HUDEP-2 (cell line): ENCODE results near the gene DUSP16.
"Not testable (repeated sequence)": the region's sequence is repeated elsewhere in the genome, so short reads cannot be mapped to it uniquely, and the experiment has no call there.

Experiments
- DNase-seq, 76 experiments: peaks; one replicate each; lab custom pipeline; 2025; ENCODE audit not compliant: unreplicated experiment in 76 of 76; lab: John Stamatoyannopoulos, UW

DUSP16 gene

DNA sequence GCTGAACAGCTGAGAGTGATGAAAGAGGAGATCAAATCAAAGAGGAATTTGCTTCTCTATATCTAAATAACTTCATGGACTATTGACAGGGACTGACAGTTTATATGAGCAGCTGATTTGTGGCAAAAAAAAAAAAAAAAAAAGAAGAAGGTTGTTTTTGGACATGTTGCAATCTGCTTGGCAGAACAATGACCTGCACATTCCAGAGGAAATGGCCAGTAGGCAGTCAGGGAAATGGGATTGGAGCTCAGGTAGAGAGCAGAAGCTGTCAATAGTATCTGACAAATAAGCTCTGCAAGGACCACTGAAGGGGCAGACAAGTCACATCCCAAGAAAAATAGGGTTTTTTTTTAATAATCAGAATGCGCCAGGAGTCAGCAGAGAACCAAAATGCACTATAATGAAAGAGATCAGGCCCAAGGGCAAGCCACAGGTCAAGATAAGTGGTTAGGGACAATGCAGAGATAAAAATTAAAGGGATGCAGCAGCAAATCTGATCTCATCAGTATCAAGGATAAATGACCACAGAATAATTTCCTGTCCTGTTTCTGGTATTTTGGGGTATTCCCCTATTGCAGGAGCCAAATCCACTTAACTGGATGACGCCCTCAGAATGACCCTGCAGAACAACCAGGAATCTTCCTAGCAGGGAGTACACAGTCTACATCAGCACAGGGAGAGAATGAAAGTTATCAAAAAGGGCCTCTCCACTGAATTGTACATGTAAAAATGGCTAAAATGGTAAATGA is 22.6 kb upstream of the DUSP16 start:
- no peak for DNase-seq

DNA sequence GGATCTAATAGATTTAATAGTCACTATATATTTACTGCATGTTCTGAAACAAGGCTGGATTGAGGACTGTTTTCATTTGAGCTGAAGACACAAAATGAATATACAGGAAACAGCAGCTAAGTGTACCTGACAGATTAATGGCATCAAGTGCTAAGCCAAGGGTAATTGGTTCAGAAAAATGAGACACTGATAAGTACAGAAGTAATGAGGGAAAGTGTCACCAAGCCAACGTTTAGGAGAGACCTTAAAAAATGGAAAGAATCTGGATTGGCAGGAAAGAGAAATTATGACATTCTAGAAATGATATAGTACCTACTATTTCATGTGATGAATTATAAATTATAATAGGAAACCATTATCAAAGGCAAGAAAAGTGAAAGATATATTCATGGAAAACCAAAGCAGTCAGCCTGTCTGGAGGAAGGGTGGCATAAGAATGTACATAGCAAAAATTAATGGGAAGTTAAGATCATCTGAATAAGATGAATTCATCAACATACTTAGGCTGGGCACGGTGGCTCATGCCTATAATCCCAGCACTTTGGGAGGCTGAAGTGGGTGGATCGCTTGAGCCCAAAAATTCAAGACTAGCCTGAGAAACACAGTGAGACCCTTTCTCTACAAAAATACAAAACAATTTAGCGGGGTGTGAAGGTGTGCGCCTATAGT is 21.0 kb upstream of the DUSP16 start:
- DNase-seq: no peak

DNA sequence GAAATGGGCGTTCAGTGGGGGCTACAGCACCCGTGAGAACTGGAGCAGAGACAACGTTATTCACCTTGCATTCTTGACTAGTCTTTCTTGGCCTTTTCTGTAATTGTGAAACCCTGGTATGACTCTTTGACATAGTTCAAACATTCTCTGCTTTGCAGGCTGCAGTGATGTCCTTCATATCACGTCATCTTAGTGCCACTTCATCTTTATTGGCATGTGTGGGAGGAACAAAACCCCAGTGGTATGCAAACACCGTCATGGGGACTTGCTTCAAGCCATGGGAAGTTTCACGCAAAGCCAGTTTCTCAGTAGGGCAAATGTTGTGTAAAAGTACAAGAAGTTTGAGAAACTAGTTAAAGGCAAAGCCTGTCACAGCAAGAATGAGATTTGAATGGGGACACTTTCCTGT is 20.2 kb upstream of the DUSP16 start:
- DNase-seq: no peak

DNA sequence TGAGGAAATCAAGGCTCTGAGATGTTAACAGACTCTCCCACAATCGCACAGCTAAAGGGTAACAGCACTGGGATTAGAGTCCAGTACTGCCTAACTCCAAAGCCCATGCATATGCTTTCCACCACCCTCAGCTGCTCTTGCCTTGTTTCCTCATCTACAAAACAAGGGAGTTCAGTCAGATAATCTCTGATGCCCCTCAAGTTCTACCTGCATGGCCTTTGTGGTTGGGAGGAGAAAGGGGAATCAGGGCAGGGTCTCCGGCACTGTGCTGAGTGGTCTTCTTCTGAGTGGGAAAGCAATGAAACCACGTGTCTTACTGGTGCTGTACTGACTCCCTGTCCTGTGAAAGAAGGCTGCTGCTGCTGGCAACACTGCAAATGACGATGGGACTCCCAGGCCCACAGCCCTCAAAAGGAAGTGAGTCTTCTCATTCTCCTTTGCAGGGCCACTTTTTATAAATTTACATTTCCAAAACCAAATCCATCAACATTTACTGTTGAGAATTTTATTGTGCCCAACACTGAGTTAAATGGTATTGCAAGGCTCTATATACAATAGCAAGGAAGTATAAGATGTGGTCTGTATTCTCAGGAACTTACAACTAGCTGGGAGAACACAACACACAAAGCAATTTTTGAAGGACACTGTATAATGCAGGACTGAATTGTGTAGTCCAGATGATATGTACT is 19.7 kb upstream of the DUSP16 start:
- DNase-seq: no peak

DNA sequence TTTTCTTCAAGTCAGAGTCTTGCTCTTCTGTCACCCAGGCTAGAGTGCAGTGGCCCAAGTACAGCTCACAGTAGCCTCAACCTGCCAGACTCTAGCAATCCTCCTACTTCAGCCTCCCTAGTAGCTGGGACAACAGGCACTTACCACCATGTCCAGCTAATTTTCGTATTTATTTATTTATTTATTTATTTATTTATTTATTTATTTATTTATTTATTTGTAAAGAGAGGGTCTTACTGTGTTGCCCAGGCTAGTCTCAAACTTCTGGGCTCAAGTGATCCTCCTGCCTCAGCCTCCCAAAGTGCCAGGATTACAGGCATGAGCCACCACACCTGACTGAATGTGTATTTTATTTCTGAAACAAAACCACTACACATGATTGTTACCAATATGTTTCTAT is 18.1 kb upstream of the DUSP16 start:
- not testable (repeated sequence) for DNase-seq

DNA sequence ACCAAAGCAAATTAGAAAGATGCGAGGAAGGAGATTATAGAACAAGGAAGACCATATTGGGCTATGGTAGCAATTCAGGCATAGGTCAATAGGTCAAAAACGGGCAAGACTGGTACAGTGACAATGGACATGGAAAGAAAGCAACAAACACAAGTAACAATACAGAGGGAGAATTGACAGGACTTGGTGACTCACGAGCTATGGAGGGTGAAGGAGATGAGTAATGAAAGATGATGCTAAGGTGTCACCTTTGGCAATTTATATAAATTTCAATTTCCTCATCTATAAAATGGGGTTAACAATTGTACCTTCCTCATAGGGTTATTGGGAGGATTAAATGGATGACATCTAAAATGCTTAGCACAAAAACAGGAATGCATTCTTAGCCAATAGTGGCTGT is 15.1 kb upstream of the DUSP16 start:
- no peak for DNase-seq

DNA sequence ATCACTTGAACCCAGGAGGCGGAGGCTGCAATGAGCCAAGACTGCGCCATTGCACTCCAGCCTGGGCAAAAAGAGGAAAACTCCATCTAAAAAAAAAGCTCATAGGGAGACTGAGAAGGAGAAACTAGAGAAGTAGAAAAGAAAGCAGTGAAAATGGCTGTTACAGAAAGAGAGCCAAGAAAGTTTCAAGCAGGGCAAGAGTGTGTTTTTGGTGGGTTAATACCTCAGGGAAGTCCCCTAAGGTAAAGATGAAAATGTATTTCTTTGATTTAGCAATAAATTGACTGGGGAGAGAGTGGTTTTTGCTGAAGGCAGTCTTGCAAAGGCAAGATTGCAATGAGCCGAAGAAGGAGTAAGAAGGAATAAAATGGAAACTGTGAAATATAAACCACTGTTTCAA is 10.0 kb upstream of the DUSP16 start:
- DNase-seq: no peak

DNA sequence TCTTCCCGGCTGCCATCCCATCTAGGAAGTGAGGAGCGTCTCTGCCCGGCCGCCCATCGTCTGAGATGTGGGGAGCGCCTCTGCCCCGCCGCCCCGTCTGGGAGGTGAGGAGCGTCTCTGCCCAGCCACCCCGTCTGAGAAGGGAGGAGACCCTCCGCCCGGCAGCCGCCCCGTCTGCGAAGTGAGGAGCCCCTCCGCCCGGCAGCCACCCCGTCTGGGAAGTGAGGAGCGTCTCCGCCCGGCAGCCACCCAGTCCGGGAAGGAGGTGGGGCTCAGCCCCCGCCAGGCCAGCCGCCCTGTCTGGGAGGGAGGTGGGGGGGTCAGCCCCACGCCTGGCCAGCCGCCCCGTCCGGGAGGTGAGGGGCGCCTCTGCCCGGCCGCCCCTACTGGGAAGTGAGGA is 3.3 kb upstream of the DUSP16 start:
- DNase-seq: not testable (repeated sequence)

DNA sequence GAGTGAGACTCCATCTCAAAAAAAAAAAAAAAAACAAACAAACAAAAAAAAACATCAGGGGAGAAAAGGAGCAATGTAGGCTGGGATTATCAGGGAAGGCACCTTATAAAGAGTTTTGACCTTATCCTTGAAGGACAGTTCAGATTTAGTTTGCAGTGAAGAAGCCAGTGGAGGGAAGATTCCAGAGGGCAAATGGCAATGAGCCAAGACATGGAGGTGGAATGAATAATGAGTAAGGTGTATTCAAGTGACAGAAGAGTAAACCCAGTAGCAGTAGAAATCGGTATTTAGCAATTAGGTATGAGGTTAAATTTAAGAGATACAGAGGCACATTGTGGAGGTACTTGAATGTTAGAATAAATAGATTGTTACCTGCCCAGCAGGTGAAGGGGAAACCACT is 2.2 kb upstream of the DUSP16 start:
- DNase-seq: no peak

DNA sequence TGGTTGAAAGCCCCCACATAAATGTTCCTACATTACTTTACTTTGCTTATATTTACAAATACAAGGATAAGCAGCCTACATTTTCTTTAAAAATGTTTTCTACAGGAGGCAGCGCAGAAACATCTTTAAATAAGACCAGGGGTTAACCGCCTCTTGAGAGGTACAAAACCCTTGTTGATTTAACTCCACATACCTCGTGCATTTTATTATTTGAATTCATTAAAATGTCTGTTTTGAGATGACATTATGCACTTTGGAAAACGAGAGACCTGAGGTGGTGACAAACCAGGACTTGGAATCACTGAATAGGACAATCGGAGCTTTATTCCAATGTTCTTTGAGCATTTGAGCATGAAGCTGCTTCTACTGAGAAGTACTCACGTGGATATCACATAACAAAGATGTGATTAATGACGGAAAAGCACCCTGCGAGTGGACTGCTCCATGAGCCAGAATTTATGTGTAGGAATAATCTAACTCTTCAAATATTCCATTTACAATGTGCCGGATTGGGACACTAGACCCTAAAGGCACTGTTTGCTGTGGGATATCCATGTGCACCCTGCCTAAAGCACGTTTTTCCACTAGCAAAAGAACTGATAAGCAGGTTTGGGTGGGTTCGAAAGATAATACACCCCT is 746 bp upstream of the DUSP16 start:
- DNase-seq: peak in 1 of 76 experiments; percentile 29

DNA sequence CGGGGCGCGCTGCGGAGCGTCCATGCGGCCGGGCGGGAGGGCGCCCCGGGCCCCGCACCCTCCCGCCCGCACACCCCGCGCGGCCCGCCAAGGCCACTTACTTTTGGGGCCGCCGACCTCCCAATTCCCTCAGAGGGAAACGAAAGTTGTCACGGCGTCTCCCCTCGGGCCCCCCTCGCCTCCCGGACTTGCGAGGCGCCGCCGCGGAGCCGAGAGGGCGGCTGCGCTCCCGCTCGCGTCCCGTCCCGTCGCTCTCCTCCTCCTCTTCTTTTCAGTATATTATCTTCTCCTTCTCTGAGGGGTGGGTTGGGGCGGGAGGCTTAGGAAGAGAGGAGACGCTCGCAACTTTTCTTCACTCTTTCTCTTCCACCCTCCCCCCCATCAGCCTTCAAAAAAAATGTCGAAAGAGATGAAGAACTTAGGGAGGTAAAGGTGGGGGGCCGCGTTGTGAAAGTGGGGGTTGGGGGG is 613 bp downstream of the DUSP16 start:
- DNase-seq: peak in 6 of 76 experiments; percentile 8 to 43 (median 24)

DNA sequence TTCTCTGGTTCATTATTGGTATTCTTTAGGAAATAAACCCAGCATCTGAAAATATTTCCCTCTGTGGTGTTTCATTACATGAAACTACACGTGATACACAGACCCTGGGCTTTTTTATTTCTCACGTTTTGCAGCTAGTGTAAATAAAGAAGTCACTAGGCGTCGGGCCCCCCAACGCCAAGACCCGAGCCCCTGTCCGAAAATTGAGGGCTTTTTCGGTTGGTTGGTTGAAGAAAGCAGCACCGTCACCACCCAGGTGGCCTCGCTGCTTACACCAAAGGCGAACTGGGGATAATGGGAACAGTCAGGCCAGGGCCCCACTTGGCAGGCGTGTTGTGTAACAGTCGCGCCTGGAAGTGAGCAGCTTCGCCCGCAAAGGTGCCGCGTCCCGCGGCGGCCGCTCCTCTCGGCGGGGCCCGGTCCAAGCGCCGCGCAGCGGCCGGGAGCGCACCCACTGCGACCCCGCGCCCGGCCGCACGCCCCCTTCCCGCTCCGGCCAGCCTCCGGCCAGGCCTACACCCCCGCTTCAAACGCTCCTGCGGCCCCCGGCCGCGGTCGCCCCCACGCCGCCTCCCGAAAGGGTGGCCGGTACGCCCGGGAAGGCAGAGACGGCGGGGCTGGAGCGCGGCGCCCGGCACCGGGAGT is 1.2 kb downstream of the DUSP16 start:
- peak in 42 of 76 experiments; percentile 1 to 40 (median 18) for DNase-seq

DNA sequence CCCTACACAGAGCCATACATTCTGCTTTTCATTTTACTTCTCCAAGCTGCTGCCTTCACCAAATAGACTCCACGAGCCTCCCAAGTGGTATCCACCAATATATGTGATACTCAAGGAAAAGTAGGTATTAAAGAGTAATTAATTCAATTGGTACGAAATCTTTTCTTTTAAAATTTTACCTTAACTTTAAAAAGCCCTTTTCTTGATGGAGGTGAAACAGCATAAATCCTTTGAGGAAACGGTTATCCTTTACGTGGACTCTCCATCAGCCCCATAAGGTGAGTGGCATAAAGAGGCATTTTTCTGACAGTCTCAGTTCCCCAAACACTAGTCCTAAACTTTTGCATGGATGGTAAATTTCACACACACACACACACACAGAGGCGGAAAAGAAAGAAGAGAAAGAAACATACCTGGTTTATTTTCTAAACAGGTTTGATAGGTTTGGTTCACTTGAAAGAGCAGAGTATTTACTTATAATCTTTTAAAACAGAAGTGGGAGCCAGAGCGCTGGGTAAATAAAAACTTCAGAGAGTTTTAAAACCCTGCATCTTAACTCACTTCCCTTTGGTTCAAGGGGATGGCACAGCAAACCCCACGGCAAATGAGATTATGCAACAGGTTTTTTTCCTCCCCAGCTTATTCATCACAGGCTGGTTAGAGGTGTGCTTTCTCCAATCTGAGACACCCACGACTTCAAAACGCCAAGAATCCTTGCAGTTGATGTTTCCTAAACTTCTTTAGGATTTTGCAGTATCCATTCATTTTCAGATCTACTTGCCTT is 1.9 kb downstream of the DUSP16 start:
- peak in 6 of 76 experiments; percentile 4 to 26 (median 16) for DNase-seq

DNA sequence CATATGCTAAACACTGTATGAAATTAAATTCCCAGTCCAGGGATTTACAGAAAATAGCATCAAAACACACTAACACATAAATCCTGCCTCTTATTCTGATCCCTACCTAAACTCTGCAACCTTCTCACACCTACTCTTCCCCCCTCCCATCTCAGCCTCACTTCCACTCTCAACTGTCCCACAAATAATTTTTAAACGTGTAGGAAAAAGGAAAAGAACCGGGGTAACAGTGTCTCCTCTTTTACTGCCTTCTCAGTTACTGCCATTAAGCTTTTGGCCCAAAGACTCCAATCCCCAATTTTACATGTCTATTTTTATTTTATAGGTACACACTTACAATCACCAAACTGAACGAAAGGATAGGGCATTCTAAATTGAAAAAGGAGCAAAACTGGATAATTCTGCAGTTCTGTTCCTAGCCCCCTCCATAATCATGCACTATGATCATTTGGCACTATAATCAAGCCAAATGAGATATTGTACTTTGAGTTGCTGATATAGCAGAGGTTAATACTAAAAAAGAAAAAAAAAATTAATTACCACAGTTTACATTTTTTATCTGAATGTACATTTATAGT is 2.9 kb downstream of the DUSP16 start:
- DNase-seq: no peak

DNA sequence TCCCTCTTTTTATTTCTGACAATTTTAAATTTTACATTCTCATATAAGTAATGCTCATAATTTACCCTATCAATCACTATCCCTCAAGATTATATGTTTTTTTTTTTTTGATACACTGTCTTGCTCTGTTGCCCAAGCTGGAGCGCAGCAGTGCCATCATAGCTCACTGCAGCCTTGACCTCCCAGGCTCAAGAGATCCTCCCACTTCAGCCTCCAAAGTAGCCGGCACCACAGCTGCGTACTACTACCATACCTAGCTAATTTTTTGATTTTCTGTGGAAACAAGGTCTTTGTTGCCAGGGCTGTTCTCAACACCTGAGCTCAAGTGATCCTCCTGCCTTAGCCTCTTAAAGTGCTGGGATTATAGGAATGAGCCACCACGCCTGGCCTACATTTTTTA is 4.4 kb downstream of the DUSP16 start:
- no peak for DNase-seq

DNA sequence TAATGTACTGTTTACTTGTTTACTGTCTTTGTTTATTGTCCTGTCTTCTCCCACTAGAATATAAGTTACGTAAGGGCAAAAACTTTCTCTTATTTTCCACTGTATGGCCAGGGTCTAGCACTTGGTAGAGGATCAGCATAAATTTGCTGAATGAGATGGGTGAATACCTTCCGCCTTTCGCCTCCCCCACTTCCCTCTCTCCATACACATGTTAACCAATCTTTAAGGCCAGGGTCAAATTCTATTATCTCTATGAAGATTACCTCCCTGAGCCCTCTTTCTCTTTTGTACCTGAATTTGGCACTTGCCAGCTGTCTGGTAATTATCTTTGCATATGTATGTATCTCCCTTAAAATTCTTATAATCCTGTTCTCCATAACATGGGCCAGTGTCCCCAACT is 4.9 kb downstream of the DUSP16 start:
- no peak for DNase-seq

DNA sequence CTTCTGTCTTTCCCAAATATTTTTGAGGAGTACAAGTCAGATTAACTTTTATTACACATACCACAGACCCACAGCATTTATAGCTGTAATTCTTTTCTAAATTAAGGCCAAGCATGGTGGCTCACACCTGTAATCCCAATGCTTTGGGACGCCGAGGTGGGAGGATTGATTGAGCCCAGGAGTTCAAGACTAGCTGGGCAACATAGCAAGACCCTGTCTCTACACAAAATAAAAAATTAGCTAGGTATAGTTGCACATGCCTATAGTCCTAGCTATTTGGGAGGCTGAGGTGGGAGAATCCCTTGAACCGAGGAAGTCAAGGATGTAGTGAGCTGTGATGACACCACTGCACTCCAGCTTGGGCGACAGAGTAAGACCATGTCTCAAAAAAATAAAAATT is 7.0 kb downstream of the DUSP16 start:
- DNase-seq: no peak

DNA sequence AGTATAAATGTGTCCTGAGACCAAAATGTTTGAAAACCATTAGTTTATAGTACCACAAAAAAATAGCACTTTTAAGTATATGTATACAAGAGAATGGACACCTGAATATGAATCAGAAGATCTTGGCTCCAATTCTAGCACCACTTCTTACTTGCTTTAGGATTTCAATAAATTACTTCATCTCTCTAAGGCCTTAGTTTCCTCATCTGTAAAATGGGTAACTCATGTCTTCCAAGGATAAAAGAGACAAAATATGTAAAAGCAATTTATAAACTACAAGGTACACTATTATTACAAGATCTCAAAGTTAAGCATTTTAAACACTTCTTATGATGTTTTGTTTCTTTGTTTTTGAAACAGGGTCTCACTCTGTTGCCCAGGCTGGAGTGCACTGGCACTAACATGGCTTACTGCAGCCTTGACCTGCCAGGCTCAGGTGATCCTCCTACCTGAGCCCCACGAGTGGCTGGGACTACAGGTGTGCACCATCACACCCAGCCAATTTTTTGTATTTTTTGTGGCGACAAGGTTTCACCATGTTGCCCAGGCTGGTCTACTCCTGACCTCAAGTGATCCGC is 9.4 kb downstream of the DUSP16 start:
- DNase-seq: no peak

DNA sequence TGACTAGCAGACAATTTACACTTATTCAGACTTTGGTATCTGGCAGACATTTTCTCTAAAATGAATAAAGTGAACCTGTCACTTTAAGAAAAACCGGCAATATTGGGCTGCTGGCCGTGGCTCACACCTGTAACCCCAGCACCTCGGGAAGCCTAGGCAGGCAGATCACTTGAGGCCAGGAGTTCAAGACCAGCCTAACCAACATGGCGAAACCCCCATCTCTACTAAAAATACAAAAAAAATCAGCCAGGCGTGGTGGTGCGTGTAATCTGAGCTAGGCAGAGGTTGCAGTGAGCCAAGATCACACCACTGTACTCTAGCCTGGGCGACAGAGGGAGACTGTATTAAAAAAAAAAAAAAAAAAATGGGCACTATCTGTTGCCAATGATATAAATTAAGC is 11.5 kb downstream of the DUSP16 start:
- DNase-seq: no peak
